GM12801 (cell line): ENCODE measurements around the gene SYNPO.

Experiments
- TF ChIP-seq, protein P1 (sequence below): IDR thresholded peaks from one replicate; pipeline ENCODE4 v1.5.1; 2011; ENCODE audit warnings: control low read depth; ENCODE audit not compliant: insufficient read length; ENCODE audit errors: extremely low read depth

SYNPO gene

DNA sequence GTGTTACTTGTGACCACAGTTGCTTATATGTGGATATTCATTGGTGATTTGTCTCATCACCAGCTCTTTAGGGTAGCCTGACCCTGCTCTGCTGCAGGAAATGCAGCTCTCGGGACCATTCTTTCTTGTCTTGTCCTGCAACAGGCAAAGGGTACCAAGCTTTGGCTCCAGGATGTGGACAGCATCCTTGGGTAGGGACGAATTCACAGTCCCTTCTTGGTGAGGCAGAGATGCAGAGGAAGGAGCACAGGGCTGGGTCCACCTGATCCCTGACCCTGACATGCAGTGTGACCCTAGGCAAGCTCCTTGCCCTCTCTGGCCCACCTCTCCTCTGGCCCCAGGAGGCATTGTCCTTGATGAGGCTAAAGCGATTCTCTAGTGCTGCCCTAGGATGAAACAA, 37.0 kb upstream of the SYNPO start:
- TF ChIP-seq, protein P1, sequence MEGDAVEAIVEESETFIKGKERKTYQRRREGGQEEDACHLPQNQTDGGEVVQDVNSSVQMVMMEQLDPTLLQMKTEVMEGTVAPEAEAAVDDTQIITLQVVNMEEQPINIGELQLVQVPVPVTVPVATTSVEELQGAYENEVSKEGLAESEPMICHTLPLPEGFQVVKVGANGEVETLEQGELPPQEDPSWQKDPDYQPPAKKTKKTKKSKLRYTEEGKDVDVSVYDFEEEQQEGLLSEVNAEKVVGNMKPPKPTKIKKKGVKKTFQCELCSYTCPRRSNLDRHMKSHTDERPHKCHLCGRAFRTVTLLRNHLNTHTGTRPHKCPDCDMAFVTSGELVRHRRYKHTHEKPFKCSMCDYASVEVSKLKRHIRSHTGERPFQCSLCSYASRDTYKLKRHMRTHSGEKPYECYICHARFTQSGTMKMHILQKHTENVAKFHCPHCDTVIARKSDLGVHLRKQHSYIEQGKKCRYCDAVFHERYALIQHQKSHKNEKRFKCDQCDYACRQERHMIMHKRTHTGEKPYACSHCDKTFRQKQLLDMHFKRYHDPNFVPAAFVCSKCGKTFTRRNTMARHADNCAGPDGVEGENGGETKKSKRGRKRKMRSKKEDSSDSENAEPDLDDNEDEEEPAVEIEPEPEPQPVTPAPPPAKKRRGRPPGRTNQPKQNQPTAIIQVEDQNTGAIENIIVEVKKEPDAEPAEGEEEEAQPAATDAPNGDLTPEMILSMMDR: no peak

DNA sequence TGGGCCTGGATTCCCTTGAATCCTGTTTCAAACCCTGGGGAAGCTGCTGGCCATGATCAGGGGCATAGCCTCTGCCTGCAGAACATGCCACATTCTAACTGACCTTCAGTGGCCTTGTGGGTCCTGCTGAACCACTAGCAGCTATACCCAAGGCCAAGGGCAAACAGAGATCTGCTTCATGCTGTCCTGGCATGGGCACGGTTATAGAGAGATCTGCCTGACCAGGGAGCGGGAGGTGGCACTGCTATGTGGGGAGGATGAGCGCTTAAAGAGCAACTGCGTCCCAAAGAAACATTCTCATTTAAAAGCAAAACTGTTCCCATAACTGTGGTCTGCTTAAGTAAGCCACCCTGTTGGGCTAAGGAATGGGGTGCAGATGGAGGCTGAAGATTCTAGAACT, 36.5 kb upstream of the SYNPO start:
- TF ChIP-seq, protein P1: no peak

DNA sequence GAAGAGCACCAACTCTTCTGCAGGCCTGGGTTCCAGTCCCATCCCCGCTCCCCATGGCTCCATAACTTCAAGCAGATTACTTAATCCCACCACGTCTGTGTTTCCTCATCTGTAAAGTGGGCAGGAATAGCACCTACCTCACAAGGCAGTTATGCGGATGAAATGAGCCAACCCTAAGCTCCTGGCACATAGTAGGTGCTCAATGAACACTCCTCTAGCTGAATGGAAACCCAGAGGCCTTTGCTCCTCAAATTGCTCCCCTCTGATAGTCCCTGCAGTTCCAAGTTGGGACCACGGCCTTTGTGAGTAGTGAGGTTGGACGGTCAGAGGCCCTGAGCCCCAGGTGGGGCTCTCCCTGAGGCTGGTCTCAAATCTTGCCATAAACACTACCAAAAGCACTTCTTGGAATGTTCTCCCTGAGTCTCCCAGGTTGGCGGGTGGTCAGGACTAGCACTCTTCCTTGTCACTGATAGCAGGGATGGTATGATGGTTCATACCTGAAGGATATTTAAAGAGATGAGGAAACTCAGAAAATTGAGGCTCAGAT, 35.5 kb upstream of the SYNPO start:
- TF ChIP-seq, protein P1: no peak

DNA sequence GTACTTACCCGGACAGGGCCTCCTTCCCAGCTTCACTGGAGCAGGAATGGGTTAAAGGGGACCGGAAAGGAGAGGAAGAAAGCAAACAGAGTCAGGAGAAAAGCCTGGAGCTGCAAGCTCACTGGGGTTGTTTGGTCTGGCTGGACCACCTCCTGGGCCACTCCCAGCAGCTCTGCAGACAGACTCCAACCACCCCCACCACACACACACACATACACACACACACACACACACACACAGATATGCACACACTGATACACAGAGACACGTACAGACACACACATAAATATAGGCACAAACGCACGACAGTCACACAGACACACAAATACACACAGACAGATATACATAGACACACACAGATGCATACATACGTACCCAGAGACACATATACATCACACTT, 34.9 kb upstream of the SYNPO start:
- TF ChIP-seq, protein P1: no peak

DNA sequence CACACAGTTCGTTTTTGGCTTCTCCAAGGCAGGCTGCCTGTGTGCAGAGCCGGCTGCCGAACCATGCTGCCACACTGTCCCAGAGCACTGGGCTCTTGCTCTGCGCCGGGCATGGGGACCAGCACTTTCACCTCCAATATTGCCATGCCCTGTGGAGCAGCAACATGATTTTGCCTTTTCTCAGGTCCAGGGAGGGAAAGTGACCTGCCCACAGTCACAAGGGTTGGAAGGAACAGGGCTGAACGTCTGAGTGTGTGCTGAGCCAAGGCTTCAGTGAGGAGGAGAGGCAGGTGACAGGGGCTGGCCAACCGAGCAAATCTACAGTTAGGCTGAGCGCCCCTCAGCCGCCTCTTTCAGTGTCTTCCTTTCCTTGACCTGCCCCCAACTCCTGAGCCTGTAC, 34.0 kb upstream of the SYNPO start:
- TF ChIP-seq, protein P1: no peak

GRCh38 chr5:150607105-150607504, 33.4 kb upstream of the SYNPO start:
- TF ChIP-seq, protein P1: no peak

DNA sequence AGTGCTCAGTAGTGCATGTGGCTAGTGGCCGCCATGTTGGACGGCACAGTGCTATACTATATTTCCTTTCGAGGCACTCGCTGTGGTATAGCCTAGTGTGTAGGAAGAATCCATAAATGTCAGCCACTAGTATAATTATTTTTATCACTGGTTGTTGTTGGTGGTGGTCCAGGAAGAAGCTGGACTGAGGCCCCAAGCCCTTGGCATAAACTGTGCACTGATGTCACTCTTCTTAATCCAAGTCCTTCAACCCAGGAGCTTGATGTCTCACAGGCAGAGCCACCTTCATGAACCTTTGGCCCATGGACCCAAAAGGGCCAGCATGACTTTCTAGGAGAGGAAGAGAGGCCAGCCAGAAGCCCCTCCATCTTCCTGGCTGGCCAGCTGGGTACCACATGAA, 32.5 kb upstream of the SYNPO start:
- TF ChIP-seq, protein P1: no peak
